Central memory CD8-positive, alpha-beta T cell (primary cell): ENCODE data around the gene ZFYVE19.
A peak's percentile ranks its signal among the peaks of the same experiment; 100 is the strongest.

Experiments used
- ATAC-seq: fragments of 150-1000 bp; cut with Tn5 transposase; replicated peaks from 2 replicates; pipeline ENCODE4 v1.10.0; 2022; ENCODE audit warnings: mild to moderate bottlenecking, moderate FRiP score, moderate number of reproducible peaks; ENCODE audit not compliant: poor library complexity, severe bottlenecking; ENCODE audit errors: extremely low read depth
- DNase-seq, 2 donors: peaks; one replicate each; pipeline ENCODE4 v3.0.0; 2021; ENCODE audit warnings: low spot score in 2 of 2
- H3K27ac Mint-ChIP-seq: one replicate; pipeline ENCODE4 v1.8.0; 2022; ENCODE audit warnings: low read depth, mild to moderate bottlenecking, moderate library complexity, mixed read lengths
- H3K27me3 Mint-ChIP-seq: one replicate; pipeline ENCODE4 v1.8.0; 2022; ENCODE audit warnings: mixed read lengths
- H3K36me3 Mint-ChIP-seq: one replicate; pipeline ENCODE4 v1.8.0; 2022; ENCODE audit warnings: mild to moderate bottlenecking, moderate library complexity, mixed read lengths; ENCODE audit not compliant: insufficient read depth
- H3K4me1 Mint-ChIP-seq: one replicate; pipeline ENCODE4 v1.8.0; 2022; ENCODE audit warnings: mixed read lengths
- H3K4me3 Mint-ChIP-seq: one replicate; pipeline ENCODE4 v1.8.0; 2022; ENCODE audit warnings: mild to moderate bottlenecking, moderate library complexity, mixed read lengths
- H3K9me3 Mint-ChIP-seq: one replicate; pipeline ENCODE4 v1.8.0; 2022; ENCODE audit warnings: mixed read lengths

Gene ZFYVE19

GRCh38 chr15:40807888-40808461 lies 1.1 kb downstream of the ZFYVE19 start:
- Mint-ChIP-seq H3K9me3 (no peaks in the 10 kb centered on the region), H3K27ac (peak overlapping the region; percentile 81), H3K4me3 (peak overlapping the region; percentile 97), H3K4me1 (peaks cover 19% of the 10 kb centered on the region), H3K36me3 (peaks cover 9% of the 10 kb centered on the region), H3K27me3 (no peaks in the 10 kb centered on the region)
- no peak for DNase-seq
- no peak for ATAC-seq

GRCh38 chr15:40808861-40809450 lies 2.1 kb downstream of the ZFYVE19 start:
- H3K4me1 Mint-ChIP-seq = peaks cover 19% of the 10 kb centered on the region
- ATAC-seq (no peak), DNase-seq (no peak)
- no peak overlapping the region for H3K27ac Mint-ChIP-seq
- H3K36me3 Mint-ChIP-seq = peaks cover 9% of the 10 kb centered on the region
- H3K27me3 Mint-ChIP-seq = no peaks in the 10 kb centered on the region
- no peaks in the 10 kb centered on the region for H3K9me3 Mint-ChIP-seq
- peak overlapping the region; percentile 97 for H3K4me3 Mint-ChIP-seq

- Mint-ChIP-seq H3K9me3 (no peaks in the 10 kb centered on the region), H3K4me3 (no peak overlapping the region), H3K27ac (no peak overlapping the region), H3K27me3 (no peaks in the 10 kb centered on the region), H3K4me1 (peaks cover 6% of the 10 kb centered on the region), H3K36me3 (peaks cover 16% of the 10 kb centered on the region)
- ATAC-seq (no peak), DNase-seq (no peak)
Observed at GRCh38 chr15:40812721-40813425, 6.0 kb downstream of the ZFYVE19 start.

GRCh38 chr15:40815042-40815698 lies 8.3 kb downstream of the ZFYVE19 start:
- Mint-ChIP-seq H3K4me1 (no peaks in the 10 kb centered on the region), H3K27me3 (no peaks in the 10 kb centered on the region), H3K9me3 (no peaks in the 10 kb centered on the region), H3K27ac (no peak overlapping the region), H3K36me3 (peaks cover 17% of the 10 kb centered on the region), H3K4me3 (no peak overlapping the region)
- no peak for ATAC-seq
- no peak for DNase-seq

- Mint-ChIP-seq H3K27me3 (peaks cover under 1% of the 10 kb centered on the region), H3K4me1 (no peaks in the 10 kb centered on the region), H3K36me3 (peaks cover 8% of the 10 kb centered on the region), H3K9me3 (no peaks in the 10 kb centered on the region), H3K4me3 (no peak overlapping the region), H3K27ac (no peak overlapping the region)
- ATAC-seq (no peak), DNase-seq (no peak)
Observed at GRCh38 chr15:40819048-40819447, 12.2 kb downstream of the ZFYVE19 start.

GRCh38 chr15:40821195-40821594 lies 14.3 kb downstream of the ZFYVE19 start:
- DNase-seq (no peak), ATAC-seq (no peak)
- no peak overlapping the region for H3K27ac Mint-ChIP-seq
- H3K27me3 Mint-ChIP-seq = peaks cover 12% of the 10 kb centered on the region
- H3K4me3 Mint-ChIP-seq = no peak overlapping the region
- no peaks in the 10 kb centered on the region for H3K4me1 Mint-ChIP-seq
- peaks cover 1% of the 10 kb centered on the region for H3K36me3 Mint-ChIP-seq
- H3K9me3 Mint-ChIP-seq = no peaks in the 10 kb centered on the region

- H3K4me3 Mint-ChIP-seq = no peak overlapping the region
- H3K4me1 Mint-ChIP-seq = no peaks in the 10 kb centered on the region
- no peak overlapping the region for H3K27ac Mint-ChIP-seq
- H3K27me3 Mint-ChIP-seq = peaks cover 12% of the 10 kb centered on the region
- H3K9me3 Mint-ChIP-seq = no peaks in the 10 kb centered on the region
- DNase-seq (no peak), ATAC-seq (no peak)
- H3K36me3 Mint-ChIP-seq = peaks cover 1% of the 10 kb centered on the region
Observed at GRCh38 chr15:40823572-40824343, 16.9 kb downstream of the ZFYVE19 start.

- Mint-ChIP-seq H3K4me3 (no peak overlapping the region), H3K36me3 (no peaks in the 10 kb centered on the region), H3K27ac (no peak overlapping the region), H3K9me3 (no peaks in the 10 kb centered on the region), H3K27me3 (peaks cover 12% of the 10 kb centered on the region), H3K4me1 (no peaks in the 10 kb centered on the region)
- no peak for DNase-seq
- no peak for ATAC-seq
Observed at GRCh38 chr15:40825661-40826422, 19.0 kb downstream of the ZFYVE19 start.

- Mint-ChIP-seq H3K9me3 (no peaks in the 10 kb centered on the region), H3K4me1 (no peaks in the 10 kb centered on the region), H3K27ac (no peak overlapping the region), H3K27me3 (peaks cover 12% of the 10 kb centered on the region), H3K36me3 (no peaks in the 10 kb centered on the region), H3K4me3 (no peak overlapping the region)
- ATAC-seq (no peak), DNase-seq (no peak)
Observed at GRCh38 chr15:40826423-40827075, 19.7 kb downstream of the ZFYVE19 start.

- Mint-ChIP-seq H3K9me3 (no peaks in the 10 kb centered on the region), H3K4me3 (no peak within 1 kb of the TSS), H3K36me3 (no peaks in the 10 kb centered on the region), H3K4me1 (no peaks in the 10 kb centered on the region), H3K27ac (no peak within 1 kb of the TSS), H3K27me3 (peaks cover 12% of the 10 kb centered on the region)
- no peak for ATAC-seq
- no peak for DNase-seq
Observed at GRCh38 chr15:40828447-40829036, 21.7 kb downstream of the ZFYVE19 start, which contains the start of gene PPP1R14D. TSS of gene PPP1R14D (minus strand) at chr15:40828708. CDS start at chr15:40828641, 67 bp downstream.

- DNase-seq = no peak
- Mint-ChIP-seq H3K4me1 (no peaks in the 10 kb centered on the region), H3K4me3 (no peak overlapping the region), H3K36me3 (no peaks in the 10 kb centered on the region), H3K27me3 (peaks cover 11% of the 10 kb centered on the region), H3K9me3 (no peaks in the 10 kb centered on the region), H3K27ac (no peak overlapping the region)
- ATAC-seq = no peak
Observed at GRCh38 chr15:40829115-40829514, 22.2 kb downstream of the ZFYVE19 start.
